KMS-11 (cell line): ENCODE results near the gene EPB41L1.

Experiments used
- H2AFZ ChIP-seq: fragments of 200-600 bp; sonication (generic); 2 replicates; pipeline ENCODE4 v1.6.1; 2016; ENCODE audit warnings: antibody characterized with exemption, mixed run types, low read depth
- H3K27ac ChIP-seq: fragments of 200-600 bp; sonication (generic); 2 replicates; pipeline ENCODE4 v1.6.1; 2016; ENCODE audit warnings: mild to moderate bottlenecking, mixed run types
- H3K27me3 ChIP-seq: fragments of 200-600 bp; sonication (generic); 2 replicates; pipeline ENCODE4 v1.6.1; 2017; ENCODE audit warnings: mild to moderate bottlenecking, low read depth, mixed run types, moderate library complexity; ENCODE audit not compliant: insufficient read depth
- H3K36me3 ChIP-seq: fragments of 200-600 bp; sonication (generic); 2 replicates; pipeline ENCODE4 v1.6.1; 2017; ENCODE audit warnings: mild to moderate bottlenecking, mixed run types; ENCODE audit not compliant: insufficient read depth
- H3K4me1 ChIP-seq: fragments of 200-600 bp; sonication (generic); 2 replicates; pipeline ENCODE4 v1.6.1; 2016; ENCODE audit warnings: mild to moderate bottlenecking, low read depth, mixed run types; ENCODE audit not compliant: poor library complexity, severe bottlenecking
- H3K4me2 ChIP-seq: fragments of 200-600 bp; sonication (generic); 2 replicates; pipeline ENCODE4 v1.7.0; 2016; ENCODE audit warnings: mild to moderate bottlenecking, mixed run types
- H3K4me3 ChIP-seq: fragments of 200-600 bp; sonication (generic); IDR thresholded peaks from 2 replicates; pipeline ENCODE4 v1.6.1; 2017; ENCODE audit warnings: low read depth, low read length, mixed read lengths; ENCODE audit not compliant: insufficient read depth
- H3K79me2 ChIP-seq: fragments of 200-600 bp; sonication (generic); 2 replicates; pipeline ENCODE4 v1.6.1; 2016; ENCODE audit warnings: low read depth, mixed run types; ENCODE audit not compliant: insufficient read depth
- H3K9ac ChIP-seq: fragments of 200-600 bp; sonication (generic); 2 replicates; pipeline ENCODE4 v1.6.1; 2016; ENCODE audit warnings: mild to moderate bottlenecking, mixed run types
- H4K20me1 ChIP-seq: fragments of 200-600 bp; sonication (generic); 2 replicates; pipeline ENCODE4 v1.6.1; 2016; ENCODE audit warnings: mild to moderate bottlenecking, mixed run types; ENCODE audit not compliant: insufficient read depth
- CTCF ChIP-seq: fragments of 200-600 bp; sonication (generic); conservative IDR thresholded peaks from 2 replicates; pipeline ENCODE4 v1.6.1; 2017; ENCODE audit warnings: low read depth, mild to moderate bottlenecking, antibody characterized with exemption, low read length, moderate library complexity, mixed read lengths

The EPB41L1 gene

GRCh38 chr20:36150847-36151539, 3.5 kb upstream of the EPB41L1 start:
- peaks cover 41% of the 10 kb centered on the region for H3K4me1 ChIP-seq
- no peak overlapping the region for H3K27ac ChIP-seq
- H3K27me3 ChIP-seq: no peaks in the 10 kb centered on the region
- no peaks in the 10 kb centered on the region for H3K79me2 ChIP-seq
- no peak for TF ChIP-seq CTCF
- H3K4me2 ChIP-seq: no peak overlapping the region
- no peaks in the 10 kb centered on the region for H4K20me1 ChIP-seq
- no peaks in the 10 kb centered on the region for H3K36me3 ChIP-seq
- H3K9ac ChIP-seq: no peak overlapping the region
- no peak overlapping the region for H3K4me3 ChIP-seq
- H2AFZ ChIP-seq: no peak overlapping the region

GRCh38 chr20:36152261-36152660, 2.3 kb upstream of the EPB41L1 start:
- Histone ChIP-seq H2AFZ (no peak overlapping the region), H3K4me3 (no peak overlapping the region), H3K4me2 (no peak overlapping the region), H3K79me2 (no peaks in the 10 kb centered on the region), H4K20me1 (no peaks in the 10 kb centered on the region), H3K4me1 (peaks cover 40% of the 10 kb centered on the region), H3K27me3 (no peaks in the 10 kb centered on the region), H3K27ac (no peak overlapping the region), H3K36me3 (no peaks in the 10 kb centered on the region), H3K9ac (no peak overlapping the region)
- TF ChIP-seq CTCF: no peak

GRCh38 chr20:36153204-36153603, 1.3 kb upstream of the EPB41L1 start:
- Histone ChIP-seq H4K20me1 (no peaks in the 10 kb centered on the region), H3K27ac (no peak overlapping the region), H3K36me3 (no peaks in the 10 kb centered on the region), H3K4me3 (no peak overlapping the region), H3K4me1 (peaks cover 31% of the 10 kb centered on the region), H3K27me3 (no peaks in the 10 kb centered on the region), H3K9ac (no peak overlapping the region), H3K4me2 (no peak overlapping the region), H2AFZ (no peak overlapping the region), H3K79me2 (no peaks in the 10 kb centered on the region)
- TF ChIP-seq CTCF: no peak

GRCh38 chr20:36153736-36154699, 522 bp upstream of the EPB41L1 start:
- TF ChIP-seq CTCF: no peak
- no peaks in the 10 kb centered on the region for H3K36me3 ChIP-seq
- H3K79me2 ChIP-seq: no peaks in the 10 kb centered on the region
- no peak overlapping the region for H3K27ac ChIP-seq
- H2AFZ ChIP-seq: peak overlapping the region; percentile 84
- no peak overlapping the region for H3K4me3 ChIP-seq
- H3K4me1 ChIP-seq: peaks cover 30% of the 10 kb centered on the region
- H4K20me1 ChIP-seq: no peaks in the 10 kb centered on the region
- H3K27me3 ChIP-seq: no peaks in the 10 kb centered on the region
- H3K4me2 ChIP-seq: peak overlapping the region; percentile 94
- H3K9ac ChIP-seq: peak overlapping the region; percentile 30; the same call in 1 of the 2 replicates
